DOHH2 (cell line): ENCODE results near the gene SOWAHB.

Experiments
- H3F3A ChIP-seq: fragments of 200-600 bp; sonication (generic), shearing (Covaris generic); 2 replicates; pipeline ENCODE4 v1.6.0; 2016; ENCODE audit warnings: antibody characterized with exemption, mild to moderate bottlenecking; ENCODE audit not compliant: control insufficient read depth, insufficient read depth
- H3K27ac ChIP-seq: fragments of 200-600 bp; sonication (generic); 2 replicates; pipeline ENCODE4 v1.5.1; 2014; ENCODE audit warnings: low read depth, mild to moderate bottlenecking, low read length, moderate library complexity
- H3K27me3 ChIP-seq: fragments of 200-600 bp; sonication (generic); 2 replicates; pipeline ENCODE4 v1.6.1; 2014; ENCODE audit warnings: mild to moderate bottlenecking, low read length, mixed read lengths; ENCODE audit not compliant: control insufficient read depth
- H3K36me3 ChIP-seq: fragments of 200-600 bp; sonication (generic); 2 replicates; pipeline ENCODE4 v1.6.1; 2014; ENCODE audit warnings: mild to moderate bottlenecking, low read length, moderate library complexity, mixed read lengths; ENCODE audit not compliant: control insufficient read depth
- H3K4me1 ChIP-seq: fragments of 200-600 bp; sonication (generic); 2 replicates; pipeline ENCODE4 v1.6.1; 2014; ENCODE audit warnings: mild to moderate bottlenecking, low read length, mixed read lengths; ENCODE audit not compliant: control insufficient read depth
- H3K4me2 ChIP-seq: fragments of 200-600 bp; sonication (generic); 2 replicates; pipeline ENCODE4 v1.6.0; 2014; ENCODE audit warnings: mild to moderate bottlenecking, low read length, moderate library complexity
- H3K4me3 ChIP-seq: fragments of 200-600 bp; sonication (generic); 2 replicates; pipeline ENCODE4 v1.5.1; 2014; ENCODE audit warnings: mild to moderate bottlenecking, low read length, mixed read lengths
- H3K79me2 ChIP-seq: fragments of 200-600 bp; sonication (generic); 2 replicates; pipeline ENCODE4 v1.6.1; 2014; ENCODE audit warnings: mild to moderate bottlenecking, low read length, mixed read lengths; ENCODE audit not compliant: control insufficient read depth
- H3K9me2 ChIP-seq: fragments of 200-600 bp; sonication (generic); replicated peaks from 2 replicates; pipeline ENCODE4 v1.6.1; 2014; ENCODE audit warnings: mild to moderate bottlenecking, low read length, mixed read lengths; ENCODE audit not compliant: control insufficient read depth
- H3K9me3 ChIP-seq: fragments of 200-600 bp; sonication (generic); 2 replicates; pipeline ENCODE4 v1.6.1; 2014; ENCODE audit warnings: antibody characterized with exemption, low read length, mixed read lengths; ENCODE audit not compliant: control insufficient read depth, insufficient read depth
- H4K20me1 ChIP-seq: fragments of 200-600 bp; sonication (generic); 2 replicates; pipeline ENCODE4 v1.6.0; 2014; ENCODE audit warnings: low read depth, mild to moderate bottlenecking, antibody characterized with exemption, low read length, moderate library complexity; ENCODE audit not compliant: control insufficient read depth, insufficient read depth
- CTCF ChIP-seq: fragments of 200-600 bp; sonication (generic); IDR thresholded peaks from one replicate; pipeline ENCODE4 v1.5.1; 2014; ENCODE audit warnings: antibody characterized with exemption, mild to moderate bottlenecking, low read depth, low read length; ENCODE audit not compliant: poor library complexity, severe bottlenecking
- EZH2phosphoT487 ChIP-seq: fragments of 200-600 bp; sonication (generic); IDR thresholded peaks from 2 replicates; pipeline ENCODE4 v1.6.1; 2017; ENCODE audit warnings: borderline replicate concordance, mild to moderate bottlenecking, antibody characterized with exemption, low read length, moderate library complexity, mixed read lengths

Gene SOWAHB

GRCh38 chr4:76943129-76943620, 45.2 kb upstream of the SOWAHB start:
- no peaks in the 10 kb centered on the region for H3K9me3 ChIP-seq
- H3K27me3 ChIP-seq, result no peaks in the 10 kb centered on the region
- H4K20me1 ChIP-seq, result no peaks in the 10 kb centered on the region
- no peak overlapping the region for H3K4me3 ChIP-seq
- TF ChIP-seq CTCF (no peak), EZH2phosphoT487 (no peak)
- no peaks in the 10 kb centered on the region for H3K79me2 ChIP-seq
- no peaks in the 10 kb centered on the region for H3K36me3 ChIP-seq
- H3F3A ChIP-seq, result no peaks in the 10 kb centered on the region
- H3K4me2 ChIP-seq, result no peak overlapping the region
- H3K4me1 ChIP-seq, result no peaks in the 10 kb centered on the region
- H3K9me2 ChIP-seq, result no peaks in the 10 kb centered on the region
- H3K27ac ChIP-seq, result no peak overlapping the region

- Histone ChIP-seq H3K9me3 (no peaks in the 10 kb centered on the region), H3K79me2 (no peaks in the 10 kb centered on the region), H3K27ac (no peak overlapping the region), H3K27me3 (no peaks in the 10 kb centered on the region), H3K36me3 (no peaks in the 10 kb centered on the region), H3K4me3 (no peak overlapping the region), H3F3A (no peaks in the 10 kb centered on the region), H3K9me2 (no peaks in the 10 kb centered on the region), H3K4me1 (no peaks in the 10 kb centered on the region), H4K20me1 (no peaks in the 10 kb centered on the region), H3K4me2 (no peak overlapping the region)
- no peak for TF ChIP-seq CTCF
Observed at GRCh38 chr4:76939184-76939583, 41.2 kb upstream of the SOWAHB start.

GRCh38 chr4:76931576-76932276, 33.8 kb upstream of the SOWAHB start:
- H4K20me1 ChIP-seq, result no peaks in the 10 kb centered on the region

More at GRCh38 chr4:76931576-76932276, 33.8 kb upstream of the SOWAHB start:
- Histone ChIP-seq H3K4me3 (no peak overlapping the region), H3K36me3 (no peaks in the 10 kb centered on the region), H3F3A (no peaks in the 10 kb centered on the region), H3K9me3 (no peaks in the 10 kb centered on the region), H3K4me1 (no peaks in the 10 kb centered on the region), H3K9me2 (no peaks in the 10 kb centered on the region), H3K79me2 (no peaks in the 10 kb centered on the region), H3K27me3 (peaks cover 3% of the 10 kb centered on the region; the same call in 1 of the 2 replicates), H3K4me2 (no peak overlapping the region), H3K27ac (no peak overlapping the region)
- TF ChIP-seq CTCF (no peak), EZH2phosphoT487 (no peak)
